ENCODE measurements around the gene CACNA1E. TPM values are rescaled to one million over a fixed set of nuclear protein-coding genes. Genes with fewer than 3 reads are reported as not detected.

The CACNA1E gene
- total RNA-seq, 2 experiments from 2014 or later: not detected

DNA sequence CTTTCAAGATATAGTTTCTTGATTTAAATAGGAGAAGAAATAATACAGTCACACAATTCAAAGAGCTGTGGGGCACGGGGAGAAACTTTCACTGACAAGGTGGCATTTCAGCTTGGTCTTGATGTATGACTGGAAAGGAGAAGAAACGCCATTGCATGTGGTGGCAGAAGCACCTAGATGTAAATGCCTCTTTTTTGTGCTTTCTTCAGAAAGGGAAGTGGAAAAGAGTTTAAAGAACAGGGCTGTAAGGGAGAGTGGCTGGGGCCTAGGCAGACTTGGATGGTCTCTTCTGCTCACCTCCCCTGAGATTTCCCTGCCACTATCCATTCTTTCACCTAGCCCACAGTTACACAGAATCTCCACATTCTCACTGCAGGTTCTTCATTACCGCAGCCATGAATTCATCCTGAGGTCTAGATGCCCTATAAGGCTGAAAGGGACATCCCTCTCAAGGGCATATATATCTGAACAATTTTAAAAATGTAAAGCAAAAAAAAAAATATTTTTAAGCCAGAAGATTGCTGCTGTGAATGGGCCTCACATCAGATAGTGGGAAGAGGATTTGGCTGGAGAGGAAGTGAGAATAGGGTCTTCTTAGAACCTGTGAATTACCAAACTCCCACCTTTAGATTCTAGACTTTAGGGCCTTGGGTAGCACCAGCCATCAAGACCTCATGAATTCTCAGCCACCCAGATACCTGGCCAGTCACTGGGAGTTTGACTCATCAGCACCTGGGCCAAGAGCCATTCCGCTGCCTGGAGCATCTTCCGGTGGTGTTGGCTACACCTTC lies 23.4 kb downstream of the CACNA1E start:
- CTCF ChIA-PET (ENCODE audit: unreplicated experiment): no interaction called here

DNA sequence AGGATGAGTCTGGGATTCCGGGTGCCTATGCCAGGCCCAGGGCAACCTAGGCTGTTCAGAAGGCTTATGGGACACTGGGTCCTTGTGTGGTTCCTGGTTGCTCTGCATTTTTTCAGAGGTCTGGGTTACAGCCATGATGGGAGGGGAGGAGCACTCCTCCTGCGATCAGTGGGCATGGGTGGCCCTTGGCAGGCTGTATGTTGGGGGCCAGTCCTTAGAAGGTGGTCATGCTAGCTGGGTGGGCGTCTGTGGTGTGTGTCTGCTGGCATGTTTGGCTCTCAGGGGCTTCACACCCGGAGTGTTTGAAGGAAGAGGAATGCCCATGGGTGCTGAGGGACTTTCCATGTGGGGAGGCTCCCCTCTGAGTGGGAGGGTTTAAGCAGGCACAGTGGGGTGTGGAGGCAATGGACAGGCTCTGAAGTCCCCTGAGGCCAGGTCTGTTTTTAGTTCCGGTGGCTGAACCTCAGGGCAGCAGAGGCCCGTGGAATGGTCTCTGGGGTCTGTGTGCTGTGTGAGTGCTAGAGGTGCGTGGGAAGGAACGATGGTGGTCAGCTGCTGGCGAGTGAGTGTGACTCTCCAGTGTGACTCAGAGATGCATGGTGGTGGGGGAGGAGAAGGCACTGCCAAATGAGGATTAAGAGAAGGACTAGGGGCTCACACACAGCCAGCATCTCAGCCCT lies 25.3 kb downstream of the CACNA1E start:
- H3K36me3 ChIP-seq (ENCODE audit: insufficient read depth, low read length): no peaks in the 10 kb centered on the region
- no peak overlapping the region for H2AFZ ChIP-seq (ENCODE audit: low read length)
- no peak overlapping the region for H3K4me2 ChIP-seq (ENCODE audit: low read length)
- H3K4me3 ChIP-seq (ENCODE audit: low read depth, low read length, poor library complexity, severe bottlenecking): no peak overlapping the region
- no peak overlapping the region for H3K27ac ChIP-seq (ENCODE audit: low read depth, low read length, poor library complexity, severe bottlenecking)
- ChIA-PET CTCF (ENCODE audit: unreplicated experiment) (no interaction called here), POLR2A (no interaction called here)
- no peaks in the 10 kb centered on the region for H4K20me1 ChIP-seq (ENCODE audit: insufficient read depth, low read length)
- peaks cover 8% of the 10 kb centered on the region for H3K4me1 ChIP-seq (ENCODE audit: insufficient read depth, low read length, poor library complexity, severe bottlenecking)
- no peaks in the 10 kb centered on the region for H3K9me2 ChIP-seq (ENCODE audit: insufficient read depth, low read length)
- H3K79me2 ChIP-seq (ENCODE audit: insufficient read depth, low read depth, low read length): no peaks in the 10 kb centered on the region
- intact Hi-C loops (cut with micrococcal nuclease; ENCODE audit: unreplicated experiment): no loop called here
- no peak for DNase-seq (ENCODE audit: low spot score)
- no peaks in the 10 kb centered on the region for H3K9me3 ChIP-seq (ENCODE audit: low read length)
- BruUV-seq (replicated peaks): no TSS peak
- TF ChIP-seq, protein P1, sequence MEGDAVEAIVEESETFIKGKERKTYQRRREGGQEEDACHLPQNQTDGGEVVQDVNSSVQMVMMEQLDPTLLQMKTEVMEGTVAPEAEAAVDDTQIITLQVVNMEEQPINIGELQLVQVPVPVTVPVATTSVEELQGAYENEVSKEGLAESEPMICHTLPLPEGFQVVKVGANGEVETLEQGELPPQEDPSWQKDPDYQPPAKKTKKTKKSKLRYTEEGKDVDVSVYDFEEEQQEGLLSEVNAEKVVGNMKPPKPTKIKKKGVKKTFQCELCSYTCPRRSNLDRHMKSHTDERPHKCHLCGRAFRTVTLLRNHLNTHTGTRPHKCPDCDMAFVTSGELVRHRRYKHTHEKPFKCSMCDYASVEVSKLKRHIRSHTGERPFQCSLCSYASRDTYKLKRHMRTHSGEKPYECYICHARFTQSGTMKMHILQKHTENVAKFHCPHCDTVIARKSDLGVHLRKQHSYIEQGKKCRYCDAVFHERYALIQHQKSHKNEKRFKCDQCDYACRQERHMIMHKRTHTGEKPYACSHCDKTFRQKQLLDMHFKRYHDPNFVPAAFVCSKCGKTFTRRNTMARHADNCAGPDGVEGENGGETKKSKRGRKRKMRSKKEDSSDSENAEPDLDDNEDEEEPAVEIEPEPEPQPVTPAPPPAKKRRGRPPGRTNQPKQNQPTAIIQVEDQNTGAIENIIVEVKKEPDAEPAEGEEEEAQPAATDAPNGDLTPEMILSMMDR (conservative IDR thresholded peaks at IDR 0.05; ENCODE audit: low read length): no peak
- TF ChIP-seq EZH2phosphoT487 (IDR thresholded peaks at IDR 0.05; ENCODE audit: borderline replicate concordance, low read depth, low read length): no peak

More for the DNA sequence above, 23.4 kb downstream of the CACNA1E start:
- H3K4me1 ChIP-seq (ENCODE audit: insufficient read depth, low read length, poor library complexity, severe bottlenecking): peaks cover 8% of the 10 kb centered on the region
- no peak for DNase-seq (ENCODE audit: low spot score)
- H3K4me3 ChIP-seq (ENCODE audit: low read depth, low read length, poor library complexity, severe bottlenecking): no peak overlapping the region
- intact Hi-C loops (cut with micrococcal nuclease; ENCODE audit: unreplicated experiment): no loop called here
- no TSS peak for BruUV-seq (replicated peaks)
- no peak overlapping the region for H2AFZ ChIP-seq (ENCODE audit: low read length)
- H3K36me3 ChIP-seq (ENCODE audit: insufficient read depth, low read length): no peaks in the 10 kb centered on the region
- no peak overlapping the region for H3K27ac ChIP-seq (ENCODE audit: low read depth, low read length, poor library complexity, severe bottlenecking)
- H4K20me1 ChIP-seq (ENCODE audit: insufficient read depth, low read length): no peaks in the 10 kb centered on the region
- no peaks in the 10 kb centered on the region for H3K9me2 ChIP-seq (ENCODE audit: insufficient read depth, low read length)
- H3K79me2 ChIP-seq (ENCODE audit: insufficient read depth, low read depth, low read length): no peaks in the 10 kb centered on the region
- TF ChIP-seq, protein P1 (conservative IDR thresholded peaks at IDR 0.05; ENCODE audit: low read length): no peak
- TF ChIP-seq EZH2phosphoT487 (IDR thresholded peaks at IDR 0.05; ENCODE audit: borderline replicate concordance, low read depth, low read length): no peak
- no peak overlapping the region for H3K4me2 ChIP-seq (ENCODE audit: low read length)
- POLR2A ChIA-PET: no interaction called here
- H3K9me3 ChIP-seq (ENCODE audit: low read length): no peaks in the 10 kb centered on the region

All from OCI-LY7 (cell line).